NT2/D1 (cell line): ENCODE data around the gene BCL2L1.

Experiments used
- DNase-seq: peaks from one replicate; pipeline ENCODE4 v3.0.0-alpha.2; 2011; ENCODE audit warnings: low read depth, low spot score
- H3K27me3 ChIP-seq: 2 replicates; pipeline ENCODE4 v1.6.0; 2011; ENCODE audit warnings: mild to moderate bottlenecking; ENCODE audit not compliant: insufficient read length, insufficient read depth
- H3K36me3 ChIP-seq: 2 replicates; pipeline ENCODE4 v1.6.1; 2011; ENCODE audit warnings: mild to moderate bottlenecking, low read length, mixed read lengths; ENCODE audit not compliant: insufficient read depth, insufficient read length
- H3K4me1 ChIP-seq: 2 replicates; pipeline ENCODE4 v1.5.1; 2011; ENCODE audit not compliant: insufficient read depth, insufficient read length
- H3K4me3 ChIP-seq: 2 replicates; pipeline ENCODE4 v1.5.1; 2011; ENCODE audit warnings: low read depth; ENCODE audit not compliant: insufficient read length
- H3K9ac ChIP-seq: 2 replicates; pipeline ENCODE4 v1.6.0; 2011; ENCODE audit warnings: low read depth; ENCODE audit not compliant: insufficient read length
- H3K9me3 ChIP-seq: 2 replicates; pipeline ENCODE4 v1.5.1; 2011; ENCODE audit warnings: mild to moderate bottlenecking, low read length; ENCODE audit not compliant: insufficient read depth
- SUZ12 ChIP-seq: IDR thresholded peaks from 2 replicates; pipeline ENCODE4 v1.6.1; 2011; ENCODE audit not compliant: insufficient read length, insufficient read depth; ENCODE audit errors: extremely low read depth
- YY1 ChIP-seq: IDR thresholded peaks from 2 replicates; pipeline ENCODE4 v1.6.1; 2011; ENCODE audit not compliant: insufficient read length, insufficient read depth
- ZNF274 ChIP-seq: IDR thresholded peaks from 2 replicates; pipeline ENCODE4 v1.6.1; 2011; ENCODE audit warnings: mild to moderate bottlenecking, low read depth, low read length

Gene BCL2L1

DNA sequence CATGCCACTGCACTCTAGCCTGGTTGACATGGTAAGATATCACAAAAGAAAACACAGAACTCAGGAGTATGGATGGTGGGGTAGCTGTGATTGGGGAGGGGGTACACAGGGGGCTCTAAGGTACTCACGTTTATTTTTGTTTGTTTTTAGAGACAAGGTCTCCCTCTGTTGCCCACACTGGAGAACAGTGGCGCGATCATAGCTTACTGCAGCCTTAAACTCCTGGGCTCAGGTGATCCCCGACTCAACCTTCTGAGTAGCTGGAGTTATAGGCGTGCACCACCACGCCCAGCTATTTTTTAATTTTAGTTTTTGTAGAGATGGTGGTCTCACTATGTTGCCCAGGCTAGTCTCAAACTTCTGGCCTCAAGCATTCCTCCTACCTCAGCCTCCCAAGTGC lies 29.3 kb downstream of the BCL2L1 start:
- Histone ChIP-seq H3K9me3 (no peaks in the 10 kb centered on the region), H3K9ac (no peak overlapping the region), H3K27me3 (no peaks in the 10 kb centered on the region), H3K36me3 (peaks cover 9% of the 10 kb centered on the region), H3K4me3 (no peak overlapping the region), H3K4me1 (no peaks in the 10 kb centered on the region)
- TF ChIP-seq ZNF274, result no peak
- no peak for TF ChIP-seq YY1
- no peak for TF ChIP-seq SUZ12
- DNase-seq, result no peak

DNA sequence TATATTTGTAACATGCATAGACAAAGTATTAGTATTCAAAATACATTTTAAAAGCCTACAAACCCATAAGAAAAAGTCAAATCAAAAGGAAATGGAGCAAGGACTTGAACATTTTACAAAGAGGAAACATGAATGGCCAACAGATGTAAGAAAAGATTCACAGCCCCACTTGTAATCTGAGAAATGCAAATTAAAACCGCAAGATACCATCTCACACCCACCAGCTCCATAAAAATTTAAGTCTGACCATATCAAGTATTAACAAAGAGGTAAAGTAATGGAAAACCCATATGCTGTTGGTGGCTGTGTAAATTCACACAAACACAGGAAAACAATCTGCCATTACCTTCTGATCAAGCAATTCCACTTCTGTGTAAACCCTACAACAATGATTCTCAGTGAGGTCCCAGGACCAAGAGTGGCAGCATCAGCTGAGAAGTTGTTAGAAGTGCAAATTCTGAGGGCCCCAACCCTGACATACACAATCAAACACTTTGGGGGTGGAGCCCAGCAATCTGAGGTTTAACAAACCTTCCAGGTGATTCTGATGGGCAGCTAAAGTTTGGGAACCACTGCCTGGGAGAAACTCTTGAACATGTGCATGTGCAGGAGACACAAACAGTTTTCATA lies 30.9 kb downstream of the BCL2L1 start:
- Histone ChIP-seq H3K9ac (no peak overlapping the region), H3K4me3 (no peak overlapping the region)
- no peak for DNase-seq

DNA sequence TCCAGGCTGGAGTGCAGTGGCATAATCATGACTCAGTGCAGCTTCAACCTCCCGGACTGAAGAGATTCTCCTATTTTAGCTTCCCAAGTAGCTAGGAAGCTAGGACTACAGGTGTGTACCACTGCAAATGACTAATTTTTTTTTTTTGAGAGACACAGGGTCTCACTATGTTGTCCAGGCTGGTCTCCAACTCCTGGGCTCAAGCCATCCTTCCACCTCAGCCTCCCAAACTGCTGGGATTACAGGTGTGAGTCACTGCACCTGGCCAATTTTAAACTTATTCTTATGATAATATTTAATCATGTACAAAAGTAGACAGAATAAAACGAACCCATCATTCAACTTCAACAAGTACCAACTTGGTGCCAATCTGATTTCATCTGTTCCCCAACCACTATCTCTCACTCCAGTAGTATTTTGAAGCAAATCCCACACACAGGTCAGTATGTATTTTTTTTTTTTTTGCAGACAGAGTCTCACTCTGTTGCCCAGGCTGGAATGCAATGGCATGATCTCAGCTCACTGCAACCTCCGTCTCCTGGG lies 32.5 kb downstream of the BCL2L1 start:
- DNase-seq, result no peak
- no peaks in the 10 kb centered on the region for H3K4me1 ChIP-seq
- H3K27me3 ChIP-seq, result no peaks in the 10 kb centered on the region
- no peak overlapping the region for H3K9ac ChIP-seq
- TF ChIP-seq SUZ12, result no peak
- no peaks in the 10 kb centered on the region for H3K9me3 ChIP-seq
- H3K4me3 ChIP-seq, result no peak overlapping the region
- H3K36me3 ChIP-seq, result peaks cover 23% of the 10 kb centered on the region

More for the DNA sequence above, 30.9 kb downstream of the BCL2L1 start:
- Histone ChIP-seq H3K27me3 (no peaks in the 10 kb centered on the region), H3K4me1 (no peaks in the 10 kb centered on the region), H3K9me3 (no peaks in the 10 kb centered on the region), H3K36me3 (peaks cover 19% of the 10 kb centered on the region)
- no peak for TF ChIP-seq ZNF274
- no peak for TF ChIP-seq YY1
- no peak for TF ChIP-seq SUZ12

DNA sequence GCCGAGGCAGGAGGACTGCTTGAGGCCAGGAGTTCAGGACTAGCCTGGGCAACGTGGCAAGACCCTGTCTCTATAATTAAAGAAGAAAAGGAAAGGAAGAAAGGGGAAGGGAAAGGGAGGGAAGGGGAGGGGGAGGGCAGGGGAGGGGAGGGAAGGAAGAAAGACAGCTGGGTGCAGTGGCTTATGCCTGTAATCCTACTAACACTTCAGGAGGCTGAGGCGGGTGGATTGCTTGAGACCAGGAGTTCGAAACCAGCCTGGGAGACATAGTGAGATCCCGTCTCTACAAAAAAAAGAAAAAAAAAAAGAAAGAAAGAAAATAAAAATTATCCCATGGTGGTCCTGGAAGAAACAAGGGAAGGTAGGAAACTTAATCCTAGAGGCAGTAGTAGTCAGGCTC lies 33.5 kb downstream of the BCL2L1 start:
- H3K27me3 ChIP-seq, result no peaks in the 10 kb centered on the region
- TF ChIP-seq SUZ12, result no peak
- no peak for TF ChIP-seq YY1
- TF ChIP-seq ZNF274, result no peak
- no peaks in the 10 kb centered on the region for H3K4me1 ChIP-seq
- peaks cover 26% of the 10 kb centered on the region for H3K36me3 ChIP-seq
- no peak for DNase-seq
- no peak overlapping the region for H3K4me3 ChIP-seq
- no peaks in the 10 kb centered on the region for H3K9me3 ChIP-seq
- H3K9ac ChIP-seq, result no peak overlapping the region

DNA sequence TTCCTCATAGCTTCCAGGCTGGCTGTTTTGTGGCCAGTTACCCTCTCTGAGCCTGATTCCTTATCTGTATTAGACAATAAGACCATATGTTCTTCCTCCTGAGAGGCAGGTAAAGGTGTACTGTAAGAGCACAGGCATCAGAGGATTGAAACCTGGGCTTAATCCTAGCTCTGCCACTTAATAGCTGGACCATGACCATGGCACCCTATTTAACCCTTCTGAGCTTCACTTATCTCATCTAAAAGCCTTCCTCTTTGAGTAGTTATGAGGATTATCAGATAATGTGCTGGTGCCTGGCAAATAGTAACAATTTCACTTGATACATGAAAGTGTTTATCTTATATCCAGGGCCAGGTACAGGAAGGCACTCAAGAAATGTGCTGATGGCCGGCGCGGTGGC lies 34.9 kb downstream of the BCL2L1 start:
- peaks cover 33% of the 10 kb centered on the region for H3K36me3 ChIP-seq
- no peak for TF ChIP-seq YY1
- TF ChIP-seq ZNF274, result no peak
- no peak for TF ChIP-seq SUZ12
- H3K4me3 ChIP-seq, result no peak overlapping the region
- H3K27me3 ChIP-seq, result no peaks in the 10 kb centered on the region
- H3K9me3 ChIP-seq, result no peaks in the 10 kb centered on the region
- no peaks in the 10 kb centered on the region for H3K4me1 ChIP-seq
- H3K9ac ChIP-seq, result no peak overlapping the region
- no peak for DNase-seq

DNA sequence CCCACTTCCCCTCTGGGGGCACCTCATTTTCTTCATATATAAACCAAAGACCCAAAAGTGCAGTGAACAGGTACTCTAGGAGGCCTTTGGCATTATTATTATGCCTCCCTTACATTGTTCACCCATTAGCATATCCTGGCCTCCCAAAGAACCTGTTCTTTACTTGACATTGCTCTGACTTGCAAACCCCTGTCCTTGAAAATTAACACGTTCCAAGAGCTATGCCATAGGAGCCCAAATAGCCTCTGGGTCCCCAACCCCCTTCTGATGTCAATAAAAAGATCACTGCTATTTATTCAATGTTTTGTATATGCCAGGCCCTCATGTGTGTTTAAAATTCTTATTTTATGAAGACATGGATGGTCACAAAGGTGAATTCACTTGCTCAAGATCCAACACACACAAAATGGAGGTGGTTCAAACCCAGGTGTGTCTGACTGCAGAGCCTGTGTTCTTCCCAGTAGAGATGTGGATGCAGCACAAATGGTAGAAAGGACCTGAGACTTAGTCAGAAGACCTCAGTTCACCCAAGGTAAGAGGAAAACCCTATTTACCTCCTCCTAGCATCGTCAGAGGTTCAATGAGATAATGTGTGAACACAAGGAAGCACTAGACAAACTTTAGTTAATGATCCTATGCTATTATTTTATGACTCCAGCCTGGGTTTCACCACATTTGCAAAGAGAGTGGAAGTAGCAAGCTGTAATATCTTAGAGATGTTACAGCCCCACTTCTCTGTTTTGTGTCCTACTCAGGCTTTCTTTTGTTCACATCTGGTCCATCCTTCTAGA lies 36.6 kb downstream of the BCL2L1 start:
- H3K27me3 ChIP-seq, result no peaks in the 10 kb centered on the region
- H3K4me3 ChIP-seq, result no peak overlapping the region
- DNase-seq, result no peak
- H3K36me3 ChIP-seq, result peaks cover 34% of the 10 kb centered on the region
- H3K9me3 ChIP-seq, result no peaks in the 10 kb centered on the region
- H3K4me1 ChIP-seq, result no peaks in the 10 kb centered on the region
- TF ChIP-seq ZNF274, result no peak
- TF ChIP-seq YY1, result no peak
- no peak for TF ChIP-seq SUZ12
- no peak overlapping the region for H3K9ac ChIP-seq

DNA sequence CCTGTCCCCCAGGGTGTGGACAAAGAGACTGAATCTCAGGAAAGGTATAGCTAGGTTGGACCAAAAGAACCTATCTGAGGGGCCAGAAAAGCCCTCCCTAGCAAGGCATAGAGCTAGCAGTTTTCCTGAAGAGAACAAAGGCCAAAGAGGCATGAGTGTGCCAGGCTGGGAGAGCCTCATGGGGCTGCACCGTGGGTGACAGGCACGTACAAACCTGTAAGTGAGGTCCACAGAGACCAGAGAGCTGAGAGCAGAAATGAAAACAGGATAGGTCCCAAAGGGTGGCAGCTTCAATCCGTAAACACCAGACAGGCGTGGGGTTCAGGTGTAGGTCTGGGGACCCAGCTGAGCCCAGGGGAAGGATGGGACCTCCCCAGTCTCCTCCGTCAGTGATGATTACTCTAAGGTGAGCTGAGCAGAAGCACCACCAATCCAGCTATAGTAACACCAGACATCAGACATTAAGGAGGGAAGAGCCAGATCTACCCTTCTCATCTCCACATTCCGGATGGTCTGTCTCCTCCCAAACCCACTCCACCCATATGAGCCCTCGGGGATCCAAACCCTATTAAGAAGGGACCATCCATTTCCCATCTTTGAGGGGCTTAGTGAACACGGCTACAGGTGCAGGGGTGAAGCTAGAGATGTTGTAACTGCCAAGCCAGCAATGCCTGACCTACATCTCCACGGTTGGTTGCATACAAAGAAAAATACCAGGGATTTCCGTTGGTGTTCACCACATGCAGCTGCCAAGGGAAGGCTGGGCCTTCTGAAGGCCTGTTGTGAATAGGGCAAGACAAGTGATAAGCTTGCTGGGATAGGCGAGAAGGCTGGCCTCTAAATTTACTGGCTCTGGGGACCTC lies 38.3 kb downstream of the BCL2L1 start:
- H3K4me1 ChIP-seq, result peaks cover under 1% of the 10 kb centered on the region
- peaks cover 37% of the 10 kb centered on the region for H3K36me3 ChIP-seq
- no peaks in the 10 kb centered on the region for H3K9me3 ChIP-seq
- H3K4me3 ChIP-seq, result no peak overlapping the region
- no peak for DNase-seq
- TF ChIP-seq ZNF274 (no peak), SUZ12 (no peak), YY1 (no peak)
- H3K9ac ChIP-seq, result no peak overlapping the region
- H3K27me3 ChIP-seq, result no peaks in the 10 kb centered on the region
